Activated CD8-positive, alpha-beta T cell treated with anti-CD3 and anti-CD28 coated beads for 36 hours (primary cell): ENCODE data around the gene SLC35D2. TPM values are rescaled to one million over a fixed set of nuclear protein-coding genes. Genes with fewer than 3 reads are reported as not detected.
"Not testable (repeated sequence)": the region's sequence is repeated elsewhere in the genome, so short reads cannot be mapped to it uniquely, and the experiment has no call there.

Experiments
- ATAC-seq: fragments of 200-7000 bp; cut with Tn5 transposase; one replicate; pipeline ENCODE4 v1.10.0; 2021; ENCODE audit warnings: mild to moderate bottlenecking, moderate library complexity
- CTCF ChIA-PET: fragments of 350-600 bp; sonication (Branson Sonifier 250); formaldehyde crosslinking; loops from one replicate; lab custom pipeline; 2021; ENCODE audit warnings: antibody characterized with exemption; lab: Charles Lee
- POLR2A ChIA-PET: fragments of 350-600 bp; sonication (Branson Sonifier 250); formaldehyde crosslinking; loops from one replicate; lab custom pipeline; 2021; ENCODE audit warnings: antibody characterized with exemption; lab: Charles Lee
- DNase-seq: peaks from one replicate; pipeline ENCODE4 v3.0.0-alpha.2; 2020
- H3K27ac Mint-ChIP-seq: one replicate; pipeline ENCODE4 v1.8.0; 2021; ENCODE audit warnings: mild to moderate bottlenecking, mixed read lengths
- H3K27me3 Mint-ChIP-seq: one replicate; pipeline ENCODE4 v1.8.0; 2021; ENCODE audit warnings: mixed read lengths
- H3K36me3 Mint-ChIP-seq: one replicate; pipeline ENCODE4 v1.8.0; 2021; ENCODE audit warnings: low read depth, mixed read lengths
- H3K4me1 Mint-ChIP-seq: one replicate; pipeline ENCODE4 v1.8.0; 2021; ENCODE audit warnings: low read depth, mixed read lengths
- H3K4me3 Mint-ChIP-seq: one replicate; pipeline ENCODE4 v1.8.0; 2021; ENCODE audit warnings: mild to moderate bottlenecking, moderate library complexity, mixed read lengths
- H3K9me3 Mint-ChIP-seq: one replicate; pipeline ENCODE4 v1.8.0; 2021; ENCODE audit warnings: mixed read lengths
- intact Hi-C: fragments of 100-400 bp; cut with micrococcal nuclease; formaldehyde crosslinking; loops from one replicate; pipeline ENCODE4 v1.10.0; 2022
- total RNA-seq, 2 experiments: library from RNA; stranded (reverse); gene quantifications; one replicate each; pipeline ENCODE4 v1.2.3, GENCODE V29; 2021
- TF ChIP-seq, protein P1 (sequence below): fragments of 200-600 bp; IDR thresholded peaks from one replicate; pipeline ENCODE4 v1.8.0; 2022; ENCODE audit warnings: antibody characterized with exemption, mild to moderate bottlenecking

SLC35D2 gene
- total RNA-seq, 2 experiments from 2014 or later = 2.2 to 2.6 TPM

DNA sequence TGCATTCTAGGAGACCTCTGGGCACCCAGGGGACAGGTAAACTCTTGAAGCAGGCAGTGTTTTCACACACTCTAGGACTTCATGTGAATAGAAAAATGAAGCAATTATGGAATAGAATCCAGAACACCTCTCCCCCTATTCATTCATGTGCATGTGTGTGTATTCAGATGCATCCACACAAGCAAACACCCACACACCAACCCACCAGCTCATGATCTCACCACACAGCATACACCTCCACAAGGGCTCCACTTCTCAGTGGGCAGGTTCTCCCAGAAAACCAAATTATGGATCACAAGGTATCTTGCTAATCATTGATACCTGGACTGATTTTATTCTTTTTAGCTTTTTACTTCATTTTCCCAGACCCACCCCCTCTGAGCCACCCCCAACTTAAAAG lies 60.3 kb downstream of the SLC35D2 start:
- Mint-ChIP-seq H3K4me3 (no peak overlapping the region), H3K27ac (no peak overlapping the region), H3K4me1 (no peaks in the 10 kb centered on the region), H3K36me3 (no peaks in the 10 kb centered on the region), H3K9me3 (no peaks in the 10 kb centered on the region), H3K27me3 (no peaks in the 10 kb centered on the region)
- DNase-seq = no peak
- TF ChIP-seq, protein P1, sequence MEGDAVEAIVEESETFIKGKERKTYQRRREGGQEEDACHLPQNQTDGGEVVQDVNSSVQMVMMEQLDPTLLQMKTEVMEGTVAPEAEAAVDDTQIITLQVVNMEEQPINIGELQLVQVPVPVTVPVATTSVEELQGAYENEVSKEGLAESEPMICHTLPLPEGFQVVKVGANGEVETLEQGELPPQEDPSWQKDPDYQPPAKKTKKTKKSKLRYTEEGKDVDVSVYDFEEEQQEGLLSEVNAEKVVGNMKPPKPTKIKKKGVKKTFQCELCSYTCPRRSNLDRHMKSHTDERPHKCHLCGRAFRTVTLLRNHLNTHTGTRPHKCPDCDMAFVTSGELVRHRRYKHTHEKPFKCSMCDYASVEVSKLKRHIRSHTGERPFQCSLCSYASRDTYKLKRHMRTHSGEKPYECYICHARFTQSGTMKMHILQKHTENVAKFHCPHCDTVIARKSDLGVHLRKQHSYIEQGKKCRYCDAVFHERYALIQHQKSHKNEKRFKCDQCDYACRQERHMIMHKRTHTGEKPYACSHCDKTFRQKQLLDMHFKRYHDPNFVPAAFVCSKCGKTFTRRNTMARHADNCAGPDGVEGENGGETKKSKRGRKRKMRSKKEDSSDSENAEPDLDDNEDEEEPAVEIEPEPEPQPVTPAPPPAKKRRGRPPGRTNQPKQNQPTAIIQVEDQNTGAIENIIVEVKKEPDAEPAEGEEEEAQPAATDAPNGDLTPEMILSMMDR = no peak
- POLR2A ChIA-PET = no interaction called here
- CTCF ChIA-PET = interaction anchor here (3.4 to 6.2 kb wide), 2 partner anchors 91 to 344 kb away, joined by 14 to 29 read pairs; no protein-coding TSS in a partner anchor
- intact Hi-C loops = no loop called here
- ATAC-seq = no peak

DNA sequence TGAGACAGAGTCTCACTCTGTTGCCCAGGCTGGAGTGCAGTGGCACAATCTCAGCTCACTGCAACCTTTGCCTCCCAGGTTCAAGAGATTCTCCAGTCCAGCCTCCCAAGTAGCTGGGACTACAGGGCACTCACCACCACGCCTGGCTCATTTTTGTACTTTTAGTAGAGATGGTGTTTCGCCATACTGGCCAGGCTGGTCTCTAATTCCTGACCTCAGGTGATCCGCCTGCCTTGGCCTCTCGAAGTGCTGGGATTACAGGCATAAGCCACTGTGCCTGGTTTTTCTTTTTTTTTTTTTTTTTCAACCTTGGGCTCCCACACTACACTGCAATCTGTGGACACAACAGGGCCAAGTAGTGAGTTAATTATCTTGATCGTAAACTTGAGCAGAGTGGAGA lies 60.8 kb downstream of the SLC35D2 start:
- H3K36me3 Mint-ChIP-seq, H3K27ac Mint-ChIP-seq, H3K9me3 Mint-ChIP-seq, DNase-seq, H3K4me3 Mint-ChIP-seq, H3K27me3 Mint-ChIP-seq, ATAC-seq, H3K4me1 Mint-ChIP-seq, CTCF ChIA-PET, intact Hi-C loops: not testable (repeated sequence)
- POLR2A ChIA-PET = interaction anchor here (0.6 kb wide), 1 partner anchor 89 kb away, joined by 3 read pairs; no protein-coding TSS in a partner anchor

DNA sequence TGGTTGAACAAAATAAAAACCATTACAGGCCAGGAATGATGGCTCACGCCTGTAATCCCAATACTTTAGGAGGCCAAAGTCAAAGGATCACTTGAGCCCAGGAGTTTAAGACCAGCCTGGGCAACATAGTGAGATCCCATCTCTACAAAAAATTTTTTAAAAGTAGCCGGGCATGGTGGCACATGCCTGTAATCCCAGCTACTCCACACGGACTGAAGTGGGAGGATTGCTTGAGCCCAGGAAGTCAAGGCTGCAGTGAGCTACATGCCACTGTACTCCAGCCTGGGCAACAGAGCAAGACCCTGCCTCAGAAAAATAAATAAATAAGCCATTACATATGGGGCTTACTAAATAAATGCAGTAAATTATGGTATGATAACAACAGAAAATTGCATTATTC lies 61.3 kb downstream of the SLC35D2 start:
- intact Hi-C loops, H3K4me1 Mint-ChIP-seq, H3K9me3 Mint-ChIP-seq, CTCF ChIA-PET, DNase-seq, H3K27ac Mint-ChIP-seq, ATAC-seq, H3K27me3 Mint-ChIP-seq, H3K36me3 Mint-ChIP-seq, H3K4me3 Mint-ChIP-seq: not testable (repeated sequence)
- POLR2A ChIA-PET = interaction anchor here (0.6 kb wide), 1 partner anchor 89 kb away, joined by 3 read pairs; no protein-coding TSS in a partner anchor

DNA sequence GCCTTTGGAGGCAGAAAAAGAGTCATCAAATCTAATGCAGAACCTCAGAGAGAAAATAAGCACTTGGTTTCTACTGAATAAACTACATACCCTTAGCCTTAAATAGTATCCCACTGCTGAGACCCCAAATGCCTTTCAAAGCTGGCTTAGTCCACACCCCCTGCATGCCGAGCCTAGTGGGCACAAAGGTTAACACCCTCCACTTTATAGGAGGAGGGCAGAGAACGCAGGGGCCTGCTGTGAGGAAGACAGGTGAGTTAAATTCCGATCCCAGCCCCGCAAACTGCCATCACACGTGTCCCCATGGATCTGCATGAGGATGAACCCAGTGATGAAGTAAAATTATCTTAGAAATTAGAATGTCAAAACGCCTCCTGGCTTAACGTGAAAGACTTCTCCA lies 62.0 kb downstream of the SLC35D2 start:
- intact Hi-C loops = no loop called here
- POLR2A ChIA-PET = no interaction called here
- Mint-ChIP-seq H3K4me3 (no peak overlapping the region), H3K4me1 (no peaks in the 10 kb centered on the region), H3K9me3 (no peaks in the 10 kb centered on the region), H3K27me3 (no peaks in the 10 kb centered on the region), H3K36me3 (no peaks in the 10 kb centered on the region), H3K27ac (no peak overlapping the region)
- DNase-seq (no peak), ATAC-seq (no peak)
- TF ChIP-seq, protein P1 = no peak
- CTCF ChIA-PET = interaction anchor here (1.4 kb wide), 1 partner anchor 89 kb away, joined by 5 read pairs; no protein-coding TSS in a partner anchor

DNA sequence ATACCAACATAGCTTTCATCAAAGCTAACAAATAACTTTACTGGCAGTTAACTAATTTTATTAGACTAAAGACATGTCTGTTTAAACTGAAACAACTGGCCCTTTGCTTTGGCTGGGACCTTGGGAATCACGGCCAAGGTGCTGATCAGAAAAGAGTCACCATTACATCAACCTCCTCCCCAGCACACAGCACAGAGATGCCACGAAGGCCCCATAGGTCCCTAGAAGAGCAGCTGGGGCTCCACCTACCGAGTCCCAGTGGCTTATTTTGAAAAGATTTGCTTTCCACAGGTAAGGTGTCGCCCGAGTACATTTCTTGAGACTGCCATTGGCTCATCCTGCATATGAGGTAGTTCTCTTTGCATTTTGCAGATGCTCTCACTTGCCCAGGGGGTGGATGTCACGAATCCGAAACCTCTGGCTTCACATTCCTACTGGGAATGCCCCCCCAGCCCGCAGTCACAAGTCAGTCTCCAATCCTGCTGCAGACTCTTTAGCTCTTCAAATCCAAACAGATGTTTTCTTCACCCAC lies 62.7 kb downstream of the SLC35D2 start:
- intact Hi-C loops = no loop called here
- no peak for DNase-seq
- no peak for ATAC-seq

More for the DNA sequence above, 62.7 kb downstream of the SLC35D2 start:
- ChIA-PET POLR2A (no interaction called here), CTCF (interaction anchor here (1.4 kb wide), 1 partner anchor 88 kb away, joined by 5 read pairs; no protein-coding TSS in a partner anchor)
- Mint-ChIP-seq H3K9me3 (no peaks in the 10 kb centered on the region), H3K4me3 (no peak overlapping the region), H3K36me3 (no peaks in the 10 kb centered on the region), H3K27me3 (no peaks in the 10 kb centered on the region), H3K4me1 (no peaks in the 10 kb centered on the region), H3K27ac (no peak overlapping the region)
- TF ChIP-seq, protein P1 = no peak
